Natural killer cell (primary cell): ENCODE measurements around the gene GUCY2C. TPM values are rescaled to one million over a fixed set of nuclear protein-coding genes. Genes with fewer than 3 reads are reported as not detected.

ENCODE experiments used
- ATAC-seq, 3 donors: fragments of 150-1000 bp in 2 of 3; fragments of 200-7000 bp in 1 of 3; cut with Tn5 transposase; 1 replicate in 1 of 3; 2 replicates in 2 of 3; pipeline ENCODE4 v1.10.0; 2021; ENCODE audit warnings: mild to moderate bottlenecking in 2 of 3, moderate library complexity in 2 of 3
- DNase-seq, 2 donors: peaks; one replicate each; pipeline versions ENCODE4 v3.0.0 to v3.0.0-alpha.2; 2013 to 2021; ENCODE audit warnings: mixed read lengths in 1 of 2
- H3K27ac ChIP-seq: one replicate; pipeline ENCODE4 v1.5.1; 2013; ENCODE audit warnings: mild to moderate bottlenecking, low read length
- H3K27me3 ChIP-seq: one replicate; pipeline ENCODE4 v1.6.1; 2013; ENCODE audit warnings: low read length; ENCODE audit not compliant: control insufficient read depth, insufficient read depth
- H3K36me3 ChIP-seq: one replicate; pipeline ENCODE4 v1.6.1; 2013; ENCODE audit warnings: low read length; ENCODE audit not compliant: control insufficient read depth, insufficient read depth
- H3K4me1 ChIP-seq: one replicate; pipeline ENCODE4 v1.6.1; 2013; ENCODE audit warnings: low read length; ENCODE audit not compliant: control insufficient read depth, insufficient read depth
- H3K4me3 ChIP-seq: one replicate; pipeline ENCODE4 v1.5.1; 2013; ENCODE audit warnings: low read length
- H3K9me3 ChIP-seq: one replicate; pipeline ENCODE4 v1.6.1; 2013; ENCODE audit warnings: low read length; ENCODE audit not compliant: control insufficient read depth, insufficient read depth
- H3K27ac Mint-ChIP-seq, 2 donors: one replicate each; pipeline ENCODE4 v1.8.0; 2022; ENCODE audit warnings: mild to moderate bottlenecking in 2 of 2, mixed read lengths in 2 of 2, moderate library complexity in 1 of 2
- H3K27me3 Mint-ChIP-seq, 2 donors: one replicate each; pipeline ENCODE4 v1.8.0; 2022; ENCODE audit warnings: low read depth in 2 of 2, mixed read lengths in 2 of 2
- H3K36me3 Mint-ChIP-seq: one replicate; pipeline ENCODE4 v1.8.0; 2022; ENCODE audit warnings: mixed read lengths
- H3K4me1 Mint-ChIP-seq, 2 donors: one replicate each; pipeline ENCODE4 v1.8.0; 2022; ENCODE audit warnings: mixed read lengths in 2 of 2
- H3K4me3 Mint-ChIP-seq: one replicate; pipeline ENCODE4 v1.8.0; 2022; ENCODE audit warnings: mild to moderate bottlenecking, moderate library complexity, mixed read lengths
- H3K9me3 Mint-ChIP-seq, 2 donors: one replicate each; pipeline ENCODE4 v1.8.0; 2022; ENCODE audit warnings: mixed read lengths in 2 of 2
- WGBS: methylation state at CpG from one replicate; pipeline ENCODE4 v1.1.7; 2013; ENCODE audit warnings: missing lambda C conversion rate; ENCODE audit not compliant: insufficient coverage; 5-methylcytosine and 5-hydroxymethylcytosine counted together
- intact Hi-C: fragments of 100-400 bp; cut with micrococcal nuclease; formaldehyde crosslinking; loops from one replicate; pipeline ENCODE4 v1.14.2; 2022
- total RNA-seq, 4 donors: library from RNA; stranded (reverse); fragments of 120-200 nt in 1 of 4; gene quantifications; one replicate each; pipeline versions ENCODE4 v1.2.3 to v1.2.4, GENCODE V29; 2013 to 2022
- TF ChIP-seq, protein P1 (sequence below): fragments of 200-600 bp; IDR thresholded peaks from one replicate; pipeline ENCODE4 v1.8.0; 2022; ENCODE audit warnings: antibody characterized with exemption

Gene GUCY2C
- total RNA-seq, 3 donors from 2014 or later (not counting 1 experiment from before 2014, with no cell fraction given), result not detected

DNA sequence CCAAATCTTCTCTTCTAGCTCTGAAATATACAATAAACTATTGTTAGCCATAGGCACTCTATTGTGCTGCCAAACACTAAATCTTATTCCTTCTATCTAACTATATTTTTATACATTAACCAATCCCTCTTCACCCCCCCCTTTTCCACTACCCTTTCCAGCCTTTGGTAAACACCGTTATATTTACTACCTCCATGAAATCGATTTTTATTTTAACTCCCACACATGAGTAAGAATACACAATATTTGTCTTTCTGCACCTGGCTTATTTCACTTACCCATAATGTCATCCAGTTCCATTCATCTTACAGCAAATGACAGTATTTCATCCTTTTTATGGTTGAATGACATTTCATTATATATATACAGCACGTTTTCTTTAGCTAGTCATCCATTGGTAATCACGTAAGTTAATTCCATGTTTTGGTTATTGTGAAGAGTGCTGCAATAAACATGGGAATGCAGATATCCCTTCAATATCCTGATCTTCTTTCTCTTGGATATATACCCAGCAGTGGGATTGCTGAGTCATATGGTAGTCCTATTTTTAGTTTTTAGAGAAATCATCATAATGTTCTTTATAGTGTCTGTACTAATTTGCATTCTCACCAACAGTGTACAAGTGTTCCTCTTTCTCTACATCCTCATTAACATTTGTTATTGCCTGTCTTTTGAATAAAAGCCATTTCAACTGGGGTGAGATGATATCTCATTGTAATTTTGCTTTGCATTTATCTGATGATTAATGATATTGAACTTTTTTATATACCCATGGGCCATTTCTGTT is 94.5 kb downstream of the GUCY2C start:
- no peak overlapping the region for H3K27ac Mint-ChIP-seq
- no peak overlapping the region for H3K4me3 Mint-ChIP-seq
- whole genome bisulfite sequencing, result 93% methylated on average over 2 of the region's 4 CpGs
- H3K27me3 Mint-ChIP-seq, result peaks cover 12 to 46% of the 10 kb centered on the region in 2 donors
- TF ChIP-seq, protein P1, sequence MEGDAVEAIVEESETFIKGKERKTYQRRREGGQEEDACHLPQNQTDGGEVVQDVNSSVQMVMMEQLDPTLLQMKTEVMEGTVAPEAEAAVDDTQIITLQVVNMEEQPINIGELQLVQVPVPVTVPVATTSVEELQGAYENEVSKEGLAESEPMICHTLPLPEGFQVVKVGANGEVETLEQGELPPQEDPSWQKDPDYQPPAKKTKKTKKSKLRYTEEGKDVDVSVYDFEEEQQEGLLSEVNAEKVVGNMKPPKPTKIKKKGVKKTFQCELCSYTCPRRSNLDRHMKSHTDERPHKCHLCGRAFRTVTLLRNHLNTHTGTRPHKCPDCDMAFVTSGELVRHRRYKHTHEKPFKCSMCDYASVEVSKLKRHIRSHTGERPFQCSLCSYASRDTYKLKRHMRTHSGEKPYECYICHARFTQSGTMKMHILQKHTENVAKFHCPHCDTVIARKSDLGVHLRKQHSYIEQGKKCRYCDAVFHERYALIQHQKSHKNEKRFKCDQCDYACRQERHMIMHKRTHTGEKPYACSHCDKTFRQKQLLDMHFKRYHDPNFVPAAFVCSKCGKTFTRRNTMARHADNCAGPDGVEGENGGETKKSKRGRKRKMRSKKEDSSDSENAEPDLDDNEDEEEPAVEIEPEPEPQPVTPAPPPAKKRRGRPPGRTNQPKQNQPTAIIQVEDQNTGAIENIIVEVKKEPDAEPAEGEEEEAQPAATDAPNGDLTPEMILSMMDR, result no peak
- no peaks in the 10 kb centered on the region for H3K4me1 Mint-ChIP-seq
- no peaks in the 10 kb centered on the region for H3K27me3 ChIP-seq
- H3K27ac ChIP-seq, result no peak overlapping the region
- H3K9me3 ChIP-seq, result no peaks in the 10 kb centered on the region
- H3K36me3 Mint-ChIP-seq, result peaks cover 16% of the 10 kb centered on the region
- H3K4me3 ChIP-seq, result no peak overlapping the region
- no peaks in the 10 kb centered on the region for H3K4me1 ChIP-seq
- DNase-seq (no peak), ATAC-seq (no peak)
- H3K36me3 ChIP-seq, result no peaks in the 10 kb centered on the region
- intact Hi-C loops, result no loop called here
- H3K9me3 Mint-ChIP-seq, result peaks cover 5 to 6% of the 10 kb centered on the region in 2 donors

DNA sequence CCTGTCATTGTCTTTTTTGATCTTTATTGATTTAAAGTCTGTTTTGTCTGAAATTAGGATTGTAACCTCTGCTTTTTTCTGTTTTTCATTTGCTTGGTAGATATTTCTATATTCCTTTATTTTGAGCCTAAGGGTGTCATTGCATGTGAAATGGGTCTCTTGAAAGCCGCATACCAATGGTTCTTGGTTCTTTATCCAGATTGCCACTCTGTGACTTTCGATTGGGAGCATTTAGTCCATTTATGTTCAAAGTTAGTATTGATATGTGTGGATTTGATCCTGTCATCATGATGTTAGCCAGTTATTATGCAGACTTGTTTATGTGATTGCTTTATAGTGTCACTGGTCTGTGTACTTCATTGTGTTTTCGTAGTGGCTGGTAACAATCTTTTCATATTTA is 98.9 kb downstream of the GUCY2C start:
- 88% methylated on average over 3 of the region's 3 CpGs for WGBS
- ATAC-seq, result no peak
- H3K4me1 ChIP-seq, result no peaks in the 10 kb centered on the region
- Mint-ChIP-seq H3K27me3 (peaks cover 15 to 42% of the 10 kb centered on the region in 2 donors), H3K27ac (no peak overlapping the region), H3K4me3 (no peak overlapping the region), H3K36me3 (no peaks in the 10 kb centered on the region), H3K4me1 (no peaks in the 10 kb centered on the region), H3K9me3 (no peaks in the 10 kb centered on the region)
- no peak overlapping the region for H3K27ac ChIP-seq
- no peak for DNase-seq
- no peaks in the 10 kb centered on the region for H3K9me3 ChIP-seq
- no peak overlapping the region for H3K4me3 ChIP-seq
- intact Hi-C loops, result no loop called here
- no peaks in the 10 kb centered on the region for H3K36me3 ChIP-seq
- TF ChIP-seq, protein P1, result no peak
- no peaks in the 10 kb centered on the region for H3K27me3 ChIP-seq

DNA sequence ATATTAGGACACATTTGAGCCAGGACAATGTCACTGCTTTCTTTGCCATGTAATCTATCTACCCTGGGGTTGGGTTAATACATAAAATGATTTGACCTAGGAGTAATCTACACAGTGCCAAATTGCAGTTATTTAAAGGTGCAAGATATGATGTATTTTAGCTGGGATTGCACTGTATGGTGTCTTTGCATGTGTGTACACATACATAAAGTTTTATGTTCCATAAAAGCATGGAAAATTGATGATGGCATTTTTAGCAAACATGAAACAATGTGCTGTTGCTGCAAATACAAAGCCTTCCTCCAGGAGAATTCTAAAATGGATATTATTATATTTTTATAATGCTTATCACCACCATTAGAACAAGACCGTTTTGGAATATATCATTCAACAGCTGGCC is 104.7 kb downstream of the GUCY2C start:
- no peaks in the 10 kb centered on the region for H3K9me3 Mint-ChIP-seq
- no peaks in the 10 kb centered on the region for H3K36me3 ChIP-seq
- no peaks in the 10 kb centered on the region for H3K36me3 Mint-ChIP-seq
- TF ChIP-seq, protein P1, result no peak
- H3K4me3 ChIP-seq, result no peak overlapping the region
- no peak overlapping the region for H3K27ac Mint-ChIP-seq
- no peaks in the 10 kb centered on the region for H3K9me3 ChIP-seq
- H3K27me3 Mint-ChIP-seq, result peaks cover 5 to 8% of the 10 kb centered on the region in 2 donors
- intact Hi-C loops, result no loop called here
- no peak for ATAC-seq
- H3K27me3 ChIP-seq, result no peaks in the 10 kb centered on the region
- H3K4me1 ChIP-seq, result no peaks in the 10 kb centered on the region
- no peak overlapping the region for H3K4me3 Mint-ChIP-seq
- H3K4me1 Mint-ChIP-seq, result no peaks in the 10 kb centered on the region
- no peak overlapping the region for H3K27ac ChIP-seq
- DNase-seq, result no peak
- WGBS, result 91% methylated on average over 1 of the region's 1 CpG
